ENCODE data around the gene GLS. TPM values are rescaled to one million over a fixed set of nuclear protein-coding genes. Genes with fewer than 3 reads are reported as not detected.

The GLS gene
- total RNA-seq, 1 donor from 2014 or later: 131 TPM

- DNase-seq: no peak
These were observed 92.2 kb downstream of the GLS start for GRCh38 chr2:190972846-190973245.

GRCh38 chr2:190973262-190973661 lies 92.6 kb downstream of the GLS start:
- DNase-seq: no peak

- DNase-seq: no peak
These were observed 93.4 kb downstream of the GLS start for GRCh38 chr2:190973726-190974628.

- DNase-seq: no peak
These were observed 94.2 kb downstream of the GLS start for GRCh38 chr2:190974629-190975361.

GRCh38 chr2:190976521-190976920 lies 95.9 kb downstream of the GLS start:
- DNase-seq: no peak

GRCh38 chr2:190977505-190977904 lies 96.9 kb downstream of the GLS start:
- no peak for DNase-seq

- DNase-seq: no peak
These were observed 97.9 kb downstream of the GLS start for GRCh38 chr2:190978389-190979053.

- peak; percentile 73 for DNase-seq
These were observed 99.4 kb downstream of the GLS start for GRCh38 chr2:190979906-190980629.

GRCh38 chr2:190980630-190981209 lies 100.1 kb downstream of the GLS start:
- DNase-seq: no peak

GRCh38 chr2:190981333-190981732 lies 100.7 kb downstream of the GLS start:
- no peak for DNase-seq

GRCh38 chr2:190981733-190982132 lies 101.1 kb downstream of the GLS start:
- no peak for DNase-seq

- DNase-seq: no peak
These were observed 101.8 kb downstream of the GLS start for GRCh38 chr2:190982262-190983034.

GRCh38 chr2:190984595-190984994 lies 104.0 kb downstream of the GLS start:
- DNase-seq: no peak

GRCh38 chr2:190986221-190986953 lies 105.8 kb downstream of the GLS start:
- no peak for DNase-seq

- DNase-seq: no peak
These were observed 106.5 kb downstream of the GLS start for GRCh38 chr2:190987116-190987515.

- DNase-seq: no peak
These were observed 107.3 kb downstream of the GLS start for GRCh38 chr2:190987938-190988337.

- no peak for DNase-seq
These were observed 108.3 kb downstream of the GLS start for GRCh38 chr2:190988910-190989309.

GRCh38 chr2:190990132-190990531 lies 109.5 kb downstream of the GLS start:
- DNase-seq: peak; percentile 19

GRCh38 chr2:190993292-190993643 lies 112.6 kb downstream of the GLS start:
- no peak for DNase-seq

- no peak for DNase-seq
These were observed 113.5 kb downstream of the GLS start for GRCh38 chr2:190994148-190994547.

Measured in tongue (tissue), 2 donors.